ENCODE results near the gene RNF13.

RNF13 gene

GRCh38 chr3:149783576-149783975, 29.4 kb upstream of the RNF13 start:
- Histone ChIP-seq H3K27me3 (ENCODE audit: low read depth) (no peaks in the 10 kb centered on the region), H3K9me3 (no peaks in the 10 kb centered on the region), H3K36me3 (replicated peaks) (no peaks in the 10 kb centered on the region), H3K4me3 (no peak overlapping the region), H3K4me1 (peaks cover 20% of the 10 kb centered on the region)
- in situ Hi-C loops (cut with MboI; ENCODE audit: low sequenced_read_pairs): no loop called here
- peak in 1 of 2 experiments; percentile 99 for DNase-seq (ENCODE audit: low spot score in 2 of 2)

GRCh38 chr3:149784064-149784704, 28.8 kb upstream of the RNF13 start:
- Histone ChIP-seq H3K27me3 (ENCODE audit: low read depth) (no peaks in the 10 kb centered on the region), H3K9me3 (no peaks in the 10 kb centered on the region), H3K4me1 (peaks cover 20% of the 10 kb centered on the region), H3K36me3 (replicated peaks) (no peaks in the 10 kb centered on the region), H3K4me3 (no peak overlapping the region)
- in situ Hi-C loops (cut with MboI; ENCODE audit: low sequenced_read_pairs): no loop called here
- DNase-seq (ENCODE audit: low spot score in 2 of 2): peak; percentile 76 to 92

- no peaks in the 10 kb centered on the region for H3K27me3 ChIP-seq (ENCODE audit: low read depth)
- in situ Hi-C loops (cut with MboI; ENCODE audit: low sequenced_read_pairs): no loop called here
- no peaks in the 10 kb centered on the region for H3K9me3 ChIP-seq
- peaks cover 32% of the 10 kb centered on the region for H3K4me1 ChIP-seq
- H3K4me3 ChIP-seq: no peak overlapping the region; the same call in 1 of the 2 replicates
- H3K36me3 ChIP-seq (replicated peaks): no peaks in the 10 kb centered on the region
- DNase-seq (ENCODE audit: low spot score in 2 of 2): no peak
Observed at GRCh38 chr3:149790268-149790667, 22.7 kb upstream of the RNF13 start.

GRCh38 chr3:149790698-149791097, 22.3 kb upstream of the RNF13 start:
- in situ Hi-C loops (cut with MboI; ENCODE audit: low sequenced_read_pairs): no loop called here
- Histone ChIP-seq H3K4me3 (no peak overlapping the region; the same call in 1 of the 2 replicates), H3K27me3 (ENCODE audit: low read depth) (no peaks in the 10 kb centered on the region), H3K36me3 (replicated peaks) (no peaks in the 10 kb centered on the region), H3K9me3 (no peaks in the 10 kb centered on the region), H3K4me1 (peaks cover 32% of the 10 kb centered on the region)
- peak in 1 of 2 experiments; percentile 38 for DNase-seq (ENCODE audit: low spot score in 2 of 2)

- H3K27me3 ChIP-seq (ENCODE audit: low read depth): no peaks in the 10 kb centered on the region
- in situ Hi-C loops (cut with MboI; ENCODE audit: low sequenced_read_pairs): no loop called here
Observed at GRCh38 chr3:149792452-149793270, 20.4 kb upstream of the RNF13 start, which contains the start of gene ANKUB1. TSS of gene ANKUB1 (minus strand) at chr3:149792554. CDS start at chr3:149792366, 188 bp downstream.

GRCh38 chr3:149796026-149796425, 17.0 kb upstream of the RNF13 start:
- no peak for DNase-seq (ENCODE audit: low spot score in 2 of 2)
- Histone ChIP-seq H3K27me3 (ENCODE audit: low read depth) (no peaks in the 10 kb centered on the region), H3K4me1 (peaks cover 19% of the 10 kb centered on the region), H3K36me3 (replicated peaks) (no peaks in the 10 kb centered on the region), H3K9me3 (no peaks in the 10 kb centered on the region), H3K4me3 (no peak overlapping the region)
- in situ Hi-C loops (cut with MboI; ENCODE audit: low sequenced_read_pairs): no loop called here

More at GRCh38 chr3:149792452-149793270, 20.4 kb upstream of the RNF13 start, which contains the start of gene ANKUB1:
- peaks cover 32% of the 10 kb centered on the region for H3K4me1 ChIP-seq
- peak within 1 kb of the TSS; percentile 3; the same call in 1 of the 2 replicates for H3K4me3 ChIP-seq
- DNase-seq (ENCODE audit: low spot score in 2 of 2): peak; percentile 61 to 95
- H3K9me3 ChIP-seq: no peaks in the 10 kb centered on the region
- no peaks in the 10 kb centered on the region for H3K36me3 ChIP-seq (replicated peaks)

GRCh38 chr3:149800693-149801092, 12.3 kb upstream of the RNF13 start:
- no peaks in the 10 kb centered on the region for H3K4me1 ChIP-seq
- DNase-seq (ENCODE audit: low spot score in 2 of 2): no peak
- in situ Hi-C loops (cut with MboI; ENCODE audit: low sequenced_read_pairs): no loop called here
- no peaks in the 10 kb centered on the region for H3K27me3 ChIP-seq (ENCODE audit: low read depth)
- H3K36me3 ChIP-seq (replicated peaks): no peaks in the 10 kb centered on the region
- no peaks in the 10 kb centered on the region; the same call in 1 of the 2 replicates for H3K9me3 ChIP-seq
- no peak overlapping the region for H3K4me3 ChIP-seq

GRCh38 chr3:149801195-149801594, 11.8 kb upstream of the RNF13 start:
- H3K4me1 ChIP-seq: peaks cover 3% of the 10 kb centered on the region
- no peaks in the 10 kb centered on the region for H3K27me3 ChIP-seq (ENCODE audit: low read depth)
- H3K4me3 ChIP-seq: no peak overlapping the region
- no peaks in the 10 kb centered on the region; the same call in 1 of the 2 replicates for H3K9me3 ChIP-seq
- H3K36me3 ChIP-seq (replicated peaks): no peaks in the 10 kb centered on the region
- in situ Hi-C loops (cut with MboI; ENCODE audit: low sequenced_read_pairs): no loop called here
- no peak for DNase-seq (ENCODE audit: low spot score in 2 of 2)

- Histone ChIP-seq H3K36me3 (replicated peaks) (no peaks in the 10 kb centered on the region), H3K4me1 (peaks cover 7% of the 10 kb centered on the region), H3K9me3 (no peaks in the 10 kb centered on the region; the same call in 1 of the 2 replicates), H3K27me3 (ENCODE audit: low read depth) (no peaks in the 10 kb centered on the region), H3K4me3 (no peak overlapping the region)
- in situ Hi-C loops (cut with MboI; ENCODE audit: low sequenced_read_pairs): no loop called here
- no peak for DNase-seq (ENCODE audit: low spot score in 2 of 2)
Observed at GRCh38 chr3:149801639-149802038, 11.4 kb upstream of the RNF13 start.

GRCh38 chr3:149806171-149806778, 6.7 kb upstream of the RNF13 start:
- Histone ChIP-seq H3K4me1 (peaks cover 22% of the 10 kb centered on the region), H3K36me3 (replicated peaks) (no peaks in the 10 kb centered on the region), H3K9me3 (no peaks in the 10 kb centered on the region; the same call in none of the 2 replicates), H3K27me3 (ENCODE audit: low read depth) (no peaks in the 10 kb centered on the region), H3K4me3 (no peak overlapping the region)
- in situ Hi-C loops (cut with MboI; ENCODE audit: low sequenced_read_pairs): no loop called here
- DNase-seq (ENCODE audit: low spot score in 2 of 2): no peak

GRCh38 chr3:149808209-149808829, 4.7 kb upstream of the RNF13 start:
- no peaks in the 10 kb centered on the region for H3K36me3 ChIP-seq (replicated peaks)
- peaks cover 33% of the 10 kb centered on the region for H3K4me1 ChIP-seq
- peak; percentile 75 to 82 for DNase-seq (ENCODE audit: low spot score in 2 of 2)
- H3K9me3 ChIP-seq: no peaks in the 10 kb centered on the region; the same call in 1 of the 2 replicates
- no peak overlapping the region for H3K4me3 ChIP-seq
- H3K27me3 ChIP-seq (ENCODE audit: low read depth): no peaks in the 10 kb centered on the region
- in situ Hi-C loops (cut with MboI; ENCODE audit: low sequenced_read_pairs): no loop called here

- DNase-seq (ENCODE audit: low spot score in 2 of 2): no peak
- in situ Hi-C loops (cut with MboI; ENCODE audit: low sequenced_read_pairs): no loop called here
- peaks cover 37% of the 10 kb centered on the region for H3K4me1 ChIP-seq
Observed at GRCh38 chr3:149809699-149810098, 3.3 kb upstream of the RNF13 start.

GRCh38 chr3:149810846-149811245, 2.2 kb upstream of the RNF13 start:
- in situ Hi-C loops (cut with MboI; ENCODE audit: low sequenced_read_pairs): no loop called here
- Histone ChIP-seq H3K36me3 (replicated peaks) (no peaks in the 10 kb centered on the region; the same call in 1 of the 2 replicates), H3K9me3 (no peaks in the 10 kb centered on the region; the same call in 1 of the 2 replicates), H3K27me3 (ENCODE audit: low read depth) (no peaks in the 10 kb centered on the region), H3K4me1 (peaks cover 47% of the 10 kb centered on the region), H3K4me3 (no peak overlapping the region)
- DNase-seq (ENCODE audit: low spot score in 2 of 2): no peak

More at GRCh38 chr3:149809699-149810098, 3.3 kb upstream of the RNF13 start:
- Histone ChIP-seq H3K4me3 (no peak overlapping the region), H3K36me3 (replicated peaks) (no peaks in the 10 kb centered on the region), H3K9me3 (no peaks in the 10 kb centered on the region; the same call in 1 of the 2 replicates), H3K27me3 (ENCODE audit: low read depth) (no peaks in the 10 kb centered on the region)
